IMR-90 (cell line): Measurements from ENCODE around the gene ZNF248. TPM values are rescaled to one million over a fixed set of nuclear protein-coding genes. Genes with fewer than 3 reads are reported as not detected.

Experiments
- ATAC-seq: fragments of 200-7000 bp; cut with Tn5 transposase; 2 replicates; pipeline ENCODE4 v1.9.1; 2020; ENCODE audit warnings: low read depth, mild to moderate bottlenecking, moderate library complexity
- BruUV-seq: library from RNA; stranded (reverse); fragments of 400-500 nt; replicated peaks from 2 replicates; lab custom pipeline; 2021; lab: Mats Ljungman, UMichigan
- CTCF ChIA-PET: fragments of 300-600 bp; formaldehyde crosslinking; extraction: SDS; loops from one replicate; lab custom pipeline; 2021; ENCODE audit warnings: antibody characterized with exemption; lab: Yijun Ruan, JAX
- POLR2A ChIA-PET: fragments of 300-600 bp; sonication (Branson Sonifier 250); formaldehyde crosslinking; loops from one replicate; lab custom pipeline; 2022; ENCODE audit warnings: antibody characterized with exemption; ENCODE audit not compliant: unreplicated experiment; lab: Charles Lee
- DNase-seq: peaks from one replicate; pipeline ENCODE4 v3.0.0; 2013
- H2AFZ ChIP-seq: replicated peaks from 2 replicates; pipeline ENCODE3; 2013; ENCODE audit warnings: low read length, mild to moderate bottlenecking; ENCODE audit not compliant: poor library complexity
- H2AK5ac ChIP-seq: 2 replicates; pipeline ENCODE4 v1.6.1; 2013; ENCODE audit warnings: low read depth, low read length, inconsistent platforms
- H2AK9ac ChIP-seq: replicated peaks from 2 replicates; pipeline ENCODE3; 2013; ENCODE audit warnings: mild to moderate bottlenecking, low read depth, low read length, moderate library complexity; ENCODE audit not compliant: poor library complexity
- H2BK120ac ChIP-seq: 2 replicates; pipeline ENCODE4 v1.6.1; 2013; ENCODE audit warnings: low read depth, low read length, inconsistent platforms
- H2BK15ac ChIP-seq: 3 replicates; pipeline ENCODE4 v1.6.1; 2013; ENCODE audit warnings: low read depth, low read length, inconsistent platforms
- H2BK20ac ChIP-seq: 2 replicates; pipeline ENCODE4 v1.6.1; 2013; ENCODE audit warnings: low read depth, mild to moderate bottlenecking, inconsistent platforms, low read length, moderate library complexity
- H2BK5ac ChIP-seq: 2 replicates; pipeline ENCODE4 v1.6.1; 2013; ENCODE audit warnings: mild to moderate bottlenecking, low read depth, low read length, inconsistent platforms; ENCODE audit not compliant: poor library complexity, severe bottlenecking
- H3K14ac ChIP-seq: replicated peaks from 2 replicates; pipeline ENCODE4 v1.6.1; 2013; ENCODE audit warnings: low read depth, low read length, inconsistent platforms
- H3K18ac ChIP-seq: 2 replicates; pipeline ENCODE4 v1.6.1; 2013; ENCODE audit warnings: low read depth, low read length, control low read depth
- H3K23ac ChIP-seq: 2 replicates; pipeline ENCODE4 v1.6.1; 2013; ENCODE audit warnings: low read depth, low read length, inconsistent platforms
- H3K27ac ChIP-seq: 2 replicates; pipeline ENCODE4 v1.5.1; 2013; ENCODE audit warnings: mild to moderate bottlenecking, control low read depth, low read length; ENCODE audit not compliant: insufficient read depth
- H3K27me3 ChIP-seq: 2 replicates; pipeline ENCODE4 v1.6.1; 2013; ENCODE audit warnings: low read length; ENCODE audit not compliant: control insufficient read depth, insufficient read depth
- H3K36me3 ChIP-seq: 2 replicates; pipeline ENCODE4 v1.6.1; 2013; ENCODE audit warnings: low read length, mixed read lengths; ENCODE audit not compliant: control insufficient read depth, insufficient read depth
- H3K4ac ChIP-seq: 2 replicates; pipeline ENCODE4 v1.6.1; 2013; ENCODE audit warnings: low read depth, low read length, inconsistent platforms
- H3K4me1 ChIP-seq: 2 replicates; pipeline ENCODE4 v1.6.1; 2013; ENCODE audit warnings: low read length, mixed read lengths; ENCODE audit not compliant: control insufficient read depth, insufficient read depth
- H3K4me2 ChIP-seq: 2 replicates; pipeline ENCODE4 v1.6.1; 2013; ENCODE audit warnings: low read depth, mild to moderate bottlenecking, control low read depth, low read length, moderate library complexity
- H3K4me3 ChIP-seq: 2 replicates; pipeline ENCODE4 v1.5.1; 2013; ENCODE audit warnings: low read depth, mild to moderate bottlenecking, control low read depth, low read length, moderate library complexity; ENCODE audit not compliant: insufficient read depth
- H3K56ac ChIP-seq: 2 replicates; pipeline ENCODE4 v1.6.1; 2013; ENCODE audit warnings: low read length, inconsistent platforms; ENCODE audit not compliant: insufficient read depth; ENCODE audit errors: extremely low read depth
- H3K79me1 ChIP-seq, 2 experiments: 2 replicates each; pipeline ENCODE4 v1.6.1; 2013; ENCODE audit warnings: low read length in 2 of 2, inconsistent platforms in 1 of 2, low read depth in 1 of 2
- H3K9ac ChIP-seq: 2 replicates; pipeline ENCODE4 v1.6.1; 2013; ENCODE audit warnings: low read depth, low read length, control low read depth
- H3K9me1 ChIP-seq: 2 replicates; pipeline ENCODE4 v1.6.1; 2013; ENCODE audit warnings: low read length, inconsistent platforms; ENCODE audit not compliant: insufficient read depth
- H3K9me3 ChIP-seq: 2 replicates; pipeline ENCODE4 v1.6.1; 2013; ENCODE audit warnings: low read length; ENCODE audit not compliant: control insufficient read depth, insufficient read depth
- H4K20me1 ChIP-seq: 2 replicates; pipeline ENCODE4 v1.6.1; 2013; ENCODE audit warnings: low read length, inconsistent platforms; ENCODE audit not compliant: insufficient read depth
- H4K5ac ChIP-seq: 2 replicates; pipeline ENCODE4 v1.6.1; 2013; ENCODE audit warnings: mild to moderate bottlenecking, low read depth, low read length, control low read depth
- H4K8ac ChIP-seq, 2 experiments: 2 replicates each; pipeline ENCODE4 v1.6.1; 2013; ENCODE audit warnings: low read depth in 2 of 2, low read length in 2 of 2, control low read depth in 1 of 2, inconsistent platforms in 1 of 2
- H4K91ac ChIP-seq: 2 replicates; pipeline ENCODE4 v1.6.1; 2013; ENCODE audit warnings: low read depth, low read length, inconsistent platforms; ENCODE audit not compliant: insufficient read depth
- BHLHE40 ChIP-seq: fragments of 150-350 bp; IDR thresholded peaks from 2 replicates; pipeline ENCODE4 v1.6.1; 2016; ENCODE audit warnings: mild to moderate bottlenecking, low read depth, low read length
- CEBPB ChIP-seq: IDR thresholded peaks from 2 replicates; pipeline ENCODE4 v1.6.1; 2012; ENCODE audit warnings: low read depth, low read length, improper control_type of control experiment
- CTCF ChIP-seq: conservative IDR thresholded peaks from 2 replicates; pipeline ENCODE4 v1.5.1; 2012; ENCODE audit warnings: mild to moderate bottlenecking, low read depth, low read length, improper control_type of control experiment
- ELK1 ChIP-seq: fragments of 150-350 bp; IDR thresholded peaks from 2 replicates; pipeline ENCODE4 v1.6.1; 2016; ENCODE audit warnings: low read depth, mild to moderate bottlenecking, low read length, moderate library complexity, borderline replicate concordance
- MAZ ChIP-seq: IDR thresholded peaks from 2 replicates; pipeline ENCODE4 v1.6.1; 2012; ENCODE audit warnings: low read depth, mild to moderate bottlenecking, low read length, improper control_type of control experiment, moderate library complexity, borderline replicate concordance
- NFE2L2 ChIP-seq: fragments of 150-350 bp; IDR thresholded peaks from 2 replicates; pipeline ENCODE4 v1.6.1; 2016; ENCODE audit warnings: low read depth, mild to moderate bottlenecking, low read length
- POLR2A ChIP-seq: IDR thresholded peaks from 2 replicates; pipeline ENCODE4 v1.6.1; 2012; ENCODE audit warnings: mild to moderate bottlenecking, low read depth, low read length
- RCOR1 ChIP-seq: IDR thresholded peaks from 2 replicates; pipeline ENCODE4 v1.6.1; 2012; ENCODE audit warnings: mild to moderate bottlenecking, low read length, improper control_type of control experiment; ENCODE audit not compliant: insufficient replicate concordance
- RFX5 ChIP-seq: IDR thresholded peaks from 2 replicates; pipeline ENCODE4 v1.8.0; 2012; ENCODE audit warnings: low read depth, mild to moderate bottlenecking, low read length, moderate library complexity
- SMC3 ChIP-seq: fragments of 150-350 bp; IDR thresholded peaks from 2 replicates; pipeline ENCODE4 v1.6.1; 2016; ENCODE audit warnings: low read depth, mild to moderate bottlenecking, antibody characterized with exemption, low read length, moderate library complexity
- USF2 ChIP-seq: fragments of 150-350 bp; IDR thresholded peaks from 2 replicates; pipeline ENCODE4 v1.6.1; 2017; ENCODE audit warnings: mild to moderate bottlenecking, antibody characterized with exemption, low read length, low read depth
- WGBS, 2 experiments: methylation state at CpG; one replicate each; pipeline versions ENCODE4 v1.1.5 to v1.1.7; 2013; ENCODE audit warnings: missing lambda C conversion rate in 2 of 2; ENCODE audit not compliant: insufficient read length in 1 of 2; ENCODE audit errors: extremely low coverage in 2 of 2; 5-methylcytosine and 5-hydroxymethylcytosine counted together
- dilution Hi-C: fragments of 300-500 bp; cut with HindIII; formaldehyde crosslinking; loops from one replicate; pipeline ENCODE4 v1.14.3; 2018; ENCODE audit warnings: low sequenced_read_pairs; ENCODE audit not compliant: unreplicated experiment
- in situ Hi-C: fragments of 300-500 bp; cut with MboI; formaldehyde crosslinking; loops from 3 replicates; pipeline ENCODE4 v1.14.3; 2019; ENCODE audit warnings: low sequenced_read_pairs, inconsistent platforms, mixed read lengths
- intact Hi-C: fragments of 100-400 bp; cut with micrococcal nuclease; formaldehyde crosslinking; loops from 2 replicates; pipeline ENCODE4 v1.10.0; 2022
- polyA plus RNA-seq, 3 experiments: library from polyadenylated mRNA; depleted of rRNA; stranded (reverse); fragments of >200 nt; gene quantifications; 2 replicates each; pipeline ENCODE4 v1.2.3, GENCODE V29; 2012; ENCODE audit warnings: low replicate concordance in 1 of 3
- total RNA-seq: library from RNA; depleted of rRNA; stranded (reverse); fragments of >200 nt; gene quantifications from 2 replicates; pipeline ENCODE4 v1.2.3, GENCODE V29; 2012

Gene ZNF248
- total and polyA plus RNA-seq, 2 of the 4 experiments (the other 2 are of a cell fraction), result 5.1 to 5.7 TPM

GRCh38 chr10:37844644-37845043 lies 12.8 kb downstream of the ZNF248 start:
- no CpG with 5 or more reads among the region's 2 CpGs for WGBS, 2 experiments
- peaks cover 3% of the 10 kb centered on the region; the same call in 1 of the 2 replicates for H3K36me3 ChIP-seq
- no peak overlapping the region for H3K4ac ChIP-seq
- no peak overlapping the region for H2AK9ac ChIP-seq
- ChIA-PET CTCF (no interaction called here), POLR2A (no interaction called here)
- H3K79me1 ChIP-seq, result peaks cover 6 to 9% of the 10 kb centered on the region in 2 experiments
- in situ Hi-C loops, result no loop called here
- H3K4me2 ChIP-seq, result no peak overlapping the region
- no TSS peak for BruUV-seq
- no peak overlapping the region for H2BK20ac ChIP-seq
- no peak overlapping the region for H3K18ac ChIP-seq
- H2BK15ac ChIP-seq, result no peak overlapping the region
- H4K8ac ChIP-seq, result no peak overlapping the region
- no peak overlapping the region for H4K5ac ChIP-seq
- H4K20me1 ChIP-seq, result no peaks in the 10 kb centered on the region
- TF ChIP-seq MAZ (no peak), USF2 (no peak), ELK1 (no peak), NFE2L2 (no peak), RCOR1 (no peak), BHLHE40 (no peak), CEBPB (no peak), POLR2A (no peak), SMC3 (no peak), CTCF (no peak), RFX5 (no peak)
- H2BK120ac ChIP-seq, result no peak overlapping the region
- dilution Hi-C loops, result no loop called here
- H3K9ac ChIP-seq, result no peak overlapping the region
- H2AFZ ChIP-seq, result no peak overlapping the region
- H2AK5ac ChIP-seq, result no peak overlapping the region
- no peak for ATAC-seq
- H3K27me3 ChIP-seq, result no peaks in the 10 kb centered on the region
- DNase-seq, result no peak
- no peak overlapping the region for H4K91ac ChIP-seq
- no peaks in the 10 kb centered on the region for H3K9me1 ChIP-seq
- H3K27ac ChIP-seq, result no peak overlapping the region
- H3K4me3 ChIP-seq, result no peak overlapping the region
- H3K56ac ChIP-seq, result no peak overlapping the region
- H3K4me1 ChIP-seq, result no peaks in the 10 kb centered on the region
- H3K23ac ChIP-seq, result no peak overlapping the region
- H2BK5ac ChIP-seq, result no peak overlapping the region
- H3K9me3 ChIP-seq, result no peaks in the 10 kb centered on the region
- no peak overlapping the region for H3K14ac ChIP-seq
- intact Hi-C loops, result no loop called here
